IPS-18a (cell line): Measurements from ENCODE around the gene TTYH1.

Experiments used
- H3K27ac ChIP-seq: one replicate; pipeline ENCODE4 v1.5.1; 2013; ENCODE audit warnings: low read length
- H3K27me3 ChIP-seq: one replicate; pipeline ENCODE4 v1.6.1; 2013; ENCODE audit warnings: mild to moderate bottlenecking, low read length; ENCODE audit not compliant: control insufficient read depth, insufficient read depth
- H3K36me3 ChIP-seq: one replicate; pipeline ENCODE4 v1.6.1; 2013; ENCODE audit warnings: low read depth, low read length; ENCODE audit not compliant: control insufficient read depth
- H3K4me1 ChIP-seq: one replicate; pipeline ENCODE4 v1.6.1; 2013; ENCODE audit warnings: low read depth, low read length; ENCODE audit not compliant: control insufficient read depth
- H3K4me3 ChIP-seq: one replicate; pipeline ENCODE4 v1.5.1; 2013; ENCODE audit warnings: low read length
- H3K9ac ChIP-seq: one replicate; pipeline ENCODE4 v1.6.1; 2013; ENCODE audit warnings: mild to moderate bottlenecking, low read length, moderate library complexity
- H3K9me3 ChIP-seq: one replicate; pipeline ENCODE4 v1.6.1; 2013; ENCODE audit warnings: low read depth, low read length; ENCODE audit not compliant: control insufficient read depth

Gene TTYH1

DNA sequence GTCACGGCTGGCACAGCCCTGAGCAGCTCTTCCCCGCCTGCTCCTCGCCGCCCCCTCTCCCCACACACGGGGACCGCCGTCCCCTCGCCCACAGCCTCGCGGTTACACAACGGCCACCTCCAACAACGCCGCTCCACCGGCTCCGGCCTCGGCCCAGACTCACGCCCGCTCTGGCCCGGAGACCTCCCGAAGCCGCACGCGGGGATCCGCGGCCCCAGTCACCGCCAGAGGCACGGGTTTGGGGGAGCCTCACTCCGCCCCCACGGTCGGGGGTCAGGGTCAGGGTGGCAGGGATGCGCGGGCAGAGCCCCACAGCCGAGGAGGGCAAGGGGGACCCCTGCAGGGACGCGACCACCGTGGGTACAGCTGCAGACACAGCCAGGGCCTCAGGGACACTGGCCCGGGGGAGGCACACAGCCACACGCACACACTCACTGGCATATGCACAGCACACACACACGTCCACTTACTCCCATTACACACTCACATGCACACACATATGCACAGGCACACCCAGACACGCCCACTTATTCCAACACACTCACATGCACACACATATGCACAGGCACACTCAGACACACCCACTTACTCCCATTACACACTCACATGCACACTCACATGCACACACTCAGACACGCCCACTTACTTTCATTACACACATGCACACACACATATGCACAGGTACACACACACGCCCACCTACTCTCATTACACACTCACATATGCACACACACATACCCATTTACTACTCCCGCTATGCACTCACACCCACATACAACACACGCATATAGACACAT is 1.6 kb downstream of the TTYH1 start:
- peaks cover 24% of the 10 kb centered on the region for H3K4me1 ChIP-seq
- H3K27me3 ChIP-seq = peaks cover 30% of the 10 kb centered on the region
- H3K27ac ChIP-seq = no peak overlapping the region
- H3K9ac ChIP-seq = peak overlapping the region; percentile 40
- no peaks in the 10 kb centered on the region for H3K36me3 ChIP-seq
- H3K9me3 ChIP-seq = no peaks in the 10 kb centered on the region
- H3K4me3 ChIP-seq = peak overlapping the region; percentile 70

DNA sequence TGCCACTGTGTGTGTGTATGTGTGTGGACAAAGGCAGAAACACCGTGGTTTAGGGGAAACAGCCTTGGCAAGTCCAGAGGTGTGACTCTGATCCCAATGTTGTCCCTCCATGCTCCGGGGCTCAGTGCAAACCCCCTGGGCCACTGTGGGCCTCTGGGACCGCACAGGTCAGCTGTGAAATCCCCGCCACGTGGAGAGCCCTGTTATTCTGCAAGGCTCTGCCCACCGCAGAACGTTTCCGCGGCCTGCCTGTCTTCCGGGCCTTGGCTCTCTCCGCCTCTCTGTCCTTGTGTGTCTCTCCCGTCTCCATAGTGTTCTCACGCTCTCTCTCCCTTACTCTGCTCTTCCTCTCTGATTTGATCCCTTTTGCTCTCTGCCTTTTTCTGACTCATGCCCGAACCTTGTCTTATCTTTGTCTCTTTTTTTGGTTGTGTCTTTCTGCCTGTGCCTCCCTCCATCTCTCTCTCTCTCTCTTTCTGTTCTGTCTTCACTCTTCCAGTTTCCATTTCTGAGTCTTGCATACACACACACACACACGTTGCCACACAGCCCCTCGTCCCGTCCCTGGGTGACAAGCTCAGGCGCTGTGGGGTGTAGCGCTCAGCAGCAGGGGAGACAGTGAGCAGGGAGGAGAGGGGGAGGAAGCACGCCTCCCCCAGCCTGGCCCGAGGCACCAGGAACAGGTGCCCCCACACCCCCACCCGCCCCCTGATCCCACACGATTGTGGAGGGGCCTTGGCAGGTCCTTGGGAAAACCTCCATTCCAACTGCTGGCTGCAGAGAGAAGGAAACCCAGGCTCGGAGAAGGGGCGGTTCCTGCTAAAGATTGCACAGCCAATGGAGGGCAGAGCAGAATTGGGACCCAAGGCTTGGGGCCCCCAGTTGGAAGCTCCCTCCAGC is 3.0 kb downstream of the TTYH1 start:
- H3K4me1 ChIP-seq = peaks cover 28% of the 10 kb centered on the region
- H3K4me3 ChIP-seq = no peak overlapping the region
- H3K9ac ChIP-seq = no peak overlapping the region
- no peak overlapping the region for H3K27ac ChIP-seq
- H3K27me3 ChIP-seq = peaks cover 30% of the 10 kb centered on the region
- H3K9me3 ChIP-seq = no peaks in the 10 kb centered on the region
- H3K36me3 ChIP-seq = no peaks in the 10 kb centered on the region

DNA sequence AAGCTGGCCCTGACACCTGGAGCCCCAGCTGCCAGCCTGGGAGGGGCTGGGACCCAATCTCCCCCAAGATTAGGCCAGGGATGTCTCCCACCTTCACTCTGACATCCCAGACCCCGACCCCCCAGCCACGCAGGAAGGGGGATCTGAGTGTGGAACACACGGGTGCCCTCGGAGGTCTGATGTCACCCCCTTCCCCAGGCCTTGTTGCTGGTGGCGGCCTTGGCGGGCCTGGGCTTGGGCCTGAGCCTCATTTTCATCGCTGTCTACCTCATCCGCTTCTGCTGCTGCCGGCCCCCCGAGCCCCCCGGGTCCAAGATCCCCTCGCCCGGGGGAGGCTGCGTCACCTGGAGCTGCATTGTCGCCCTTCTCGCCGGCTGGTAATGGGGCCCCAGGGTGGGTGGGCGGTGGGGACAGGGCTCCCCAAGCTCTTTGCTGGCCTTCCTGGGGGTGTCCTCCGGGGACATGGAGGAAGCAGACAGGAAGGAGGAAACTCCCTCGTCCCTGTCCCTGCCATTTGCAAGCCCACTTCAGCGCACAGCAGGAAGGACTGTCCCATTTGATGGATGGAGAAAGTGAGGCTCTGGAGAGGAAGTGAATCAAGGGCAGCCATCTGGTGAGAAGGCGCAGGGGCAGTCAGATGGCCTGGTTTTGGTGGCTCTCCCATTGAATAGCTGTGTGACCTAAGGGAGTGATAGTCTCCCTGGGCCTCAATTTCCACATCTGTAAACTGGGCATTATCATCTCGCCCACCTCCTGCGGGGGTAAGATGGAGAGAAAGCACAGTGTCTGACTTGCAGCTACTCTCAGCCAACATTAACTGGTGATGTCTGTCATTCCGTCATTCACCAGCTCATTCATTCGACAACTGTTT is 3.9 kb downstream of the TTYH1 start:
- H3K27me3 ChIP-seq = peaks cover 24% of the 10 kb centered on the region
- peaks cover 28% of the 10 kb centered on the region for H3K4me1 ChIP-seq
- H3K36me3 ChIP-seq = peaks cover under 1% of the 10 kb centered on the region
- H3K9ac ChIP-seq = peak overlapping the region; percentile 43
- peak overlapping the region; percentile 39 for H3K4me3 ChIP-seq
- no peaks in the 10 kb centered on the region for H3K9me3 ChIP-seq
- H3K27ac ChIP-seq = peak overlapping the region; percentile 73

DNA sequence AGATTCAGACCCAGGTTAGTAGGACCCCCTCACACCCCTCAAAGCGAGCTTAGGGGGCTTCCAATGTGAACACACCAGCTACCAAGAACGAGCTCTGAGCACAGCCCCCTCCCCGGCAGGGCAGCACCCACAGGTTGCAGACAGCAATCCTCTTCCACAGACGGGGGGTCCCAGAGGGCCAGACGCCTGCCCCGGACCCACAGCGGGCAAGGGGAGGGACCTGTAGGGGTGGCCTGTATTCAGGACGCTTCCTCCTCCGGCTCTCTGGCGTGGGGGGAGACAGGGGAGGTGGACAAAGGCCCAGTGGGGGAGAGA is 4.8 kb downstream of the TTYH1 start:
- peak overlapping the region; percentile 43 for H3K9ac ChIP-seq
- H3K9me3 ChIP-seq = no peaks in the 10 kb centered on the region
- peaks cover 5% of the 10 kb centered on the region for H3K36me3 ChIP-seq
- H3K4me1 ChIP-seq = peaks cover 25% of the 10 kb centered on the region
- peak overlapping the region; percentile 73 for H3K27ac ChIP-seq
- peaks cover 15% of the 10 kb centered on the region for H3K27me3 ChIP-seq
- H3K4me3 ChIP-seq = peak overlapping the region; percentile 39

DNA sequence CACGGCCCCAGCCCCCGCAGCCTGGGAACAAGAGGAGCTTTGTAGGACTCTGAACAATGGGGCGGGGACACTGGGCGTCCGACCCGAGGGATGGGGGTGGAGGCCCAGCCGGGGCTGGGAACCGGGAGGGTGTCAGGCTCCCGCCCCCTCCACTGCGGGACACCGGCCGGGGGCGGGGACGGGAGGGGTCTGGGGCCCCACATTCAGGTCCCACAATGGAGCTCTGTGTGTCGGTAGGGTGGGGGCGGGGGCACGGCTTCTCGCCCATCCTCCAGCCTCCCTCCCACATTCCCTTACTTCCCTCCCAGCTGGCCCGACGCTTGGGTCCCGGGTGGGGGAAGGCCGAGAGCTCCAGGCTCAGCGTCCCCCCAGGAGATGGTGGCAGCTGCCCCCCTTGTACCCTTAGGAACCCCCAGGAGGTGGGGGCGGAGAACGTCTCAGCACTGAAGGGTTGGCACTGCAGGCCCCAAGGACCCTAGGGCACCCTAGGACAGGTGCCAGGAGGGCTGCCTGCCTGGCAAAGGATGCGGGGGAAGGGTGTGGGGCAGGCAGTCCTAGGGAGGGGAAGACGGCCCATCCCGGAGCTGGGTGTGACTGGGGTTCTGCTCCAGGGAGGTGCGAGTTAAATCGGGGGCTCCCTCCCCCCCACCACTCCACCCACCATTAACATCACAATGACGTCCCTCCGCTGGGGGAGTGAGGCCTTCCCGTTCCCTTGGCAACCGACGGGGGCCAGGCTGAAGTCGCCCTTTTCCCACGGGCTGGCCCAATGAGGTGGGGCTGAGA is 5.3 kb downstream of the TTYH1 start:
- Histone ChIP-seq H3K9me3 (no peaks in the 10 kb centered on the region), H3K27me3 (peaks cover 14% of the 10 kb centered on the region), H3K9ac (peak overlapping the region; percentile 43), H3K36me3 (peaks cover 5% of the 10 kb centered on the region), H3K4me3 (peak overlapping the region; percentile 57), H3K4me1 (peaks cover 25% of the 10 kb centered on the region), H3K27ac (peak overlapping the region; percentile 73)

DNA sequence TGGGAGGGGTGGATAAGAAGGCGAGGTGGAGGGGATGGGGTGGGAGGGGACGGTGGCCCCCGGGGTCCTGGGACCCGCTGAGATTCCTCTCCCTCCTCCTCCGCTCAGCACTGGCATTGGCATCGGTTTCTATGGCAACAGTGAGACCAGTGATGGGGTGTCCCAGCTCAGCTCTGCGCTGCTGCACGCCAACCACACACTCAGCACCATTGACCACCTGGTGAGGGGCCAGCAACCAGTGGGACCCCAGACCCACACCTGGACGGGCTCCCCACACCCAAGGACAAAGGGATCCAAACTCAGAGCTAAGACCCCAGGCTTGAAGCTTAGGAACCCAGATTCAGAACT is 5.9 kb downstream of the TTYH1 start:
- Histone ChIP-seq H3K4me1 (peaks cover 25% of the 10 kb centered on the region), H3K27ac (peak overlapping the region; percentile 36), H3K27me3 (peaks cover 8% of the 10 kb centered on the region), H3K9me3 (no peaks in the 10 kb centered on the region), H3K36me3 (peaks cover 5% of the 10 kb centered on the region), H3K4me3 (peak overlapping the region; percentile 42), H3K9ac (no peak overlapping the region)

DNA sequence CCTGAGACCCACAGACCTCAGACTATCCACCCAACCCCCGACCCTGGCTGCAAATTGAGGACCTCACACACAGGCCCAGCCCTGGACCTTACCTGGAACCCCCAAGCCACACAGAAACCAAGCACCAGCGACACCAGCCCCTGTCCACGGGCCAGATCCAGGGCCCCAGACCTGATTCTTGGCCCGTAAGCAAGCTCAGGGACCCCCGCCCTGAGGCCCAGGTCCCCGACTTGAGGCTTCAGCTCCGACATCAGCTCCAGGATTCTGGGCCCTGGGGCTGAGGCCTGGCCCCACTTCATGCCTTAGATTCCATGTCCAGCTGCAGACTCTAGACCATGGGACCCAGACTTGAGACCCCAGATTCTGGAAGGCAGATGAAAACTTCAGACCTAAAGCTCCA is 6.3 kb downstream of the TTYH1 start:
- H3K27ac ChIP-seq = no peak overlapping the region
- H3K27me3 ChIP-seq = peaks cover 4% of the 10 kb centered on the region
- H3K9ac ChIP-seq = no peak overlapping the region
- H3K4me1 ChIP-seq = peaks cover 25% of the 10 kb centered on the region
- H3K4me3 ChIP-seq = peak overlapping the region; percentile 42
- H3K9me3 ChIP-seq = no peaks in the 10 kb centered on the region
- peaks cover 5% of the 10 kb centered on the region for H3K36me3 ChIP-seq

DNA sequence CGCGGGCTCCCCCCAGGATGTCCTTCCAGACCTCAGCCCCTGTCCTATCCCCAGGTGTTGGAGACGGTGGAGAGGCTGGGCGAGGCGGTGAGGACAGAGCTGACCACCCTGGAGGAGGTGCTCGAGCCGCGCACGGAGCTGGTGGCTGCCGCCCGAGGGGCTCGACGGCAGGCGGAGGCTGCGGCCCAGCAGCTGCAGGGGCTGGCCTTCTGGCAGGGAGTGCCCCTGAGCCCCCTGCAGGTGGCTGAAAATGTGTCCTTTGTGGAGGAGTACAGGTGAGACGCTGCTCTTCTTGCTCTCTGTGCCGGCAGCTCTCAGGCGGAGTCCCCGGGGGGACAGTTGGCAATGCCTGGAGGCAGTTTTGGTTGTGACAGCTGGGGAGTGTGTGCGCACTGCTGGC is 6.9 kb downstream of the TTYH1 start:
- Histone ChIP-seq H3K9ac (no peak overlapping the region), H3K27me3 (no peaks in the 10 kb centered on the region), H3K27ac (no peak overlapping the region), H3K9me3 (no peaks in the 10 kb centered on the region), H3K4me1 (peaks cover 25% of the 10 kb centered on the region), H3K36me3 (peaks cover 5% of the 10 kb centered on the region), H3K4me3 (no peak overlapping the region)

DNA sequence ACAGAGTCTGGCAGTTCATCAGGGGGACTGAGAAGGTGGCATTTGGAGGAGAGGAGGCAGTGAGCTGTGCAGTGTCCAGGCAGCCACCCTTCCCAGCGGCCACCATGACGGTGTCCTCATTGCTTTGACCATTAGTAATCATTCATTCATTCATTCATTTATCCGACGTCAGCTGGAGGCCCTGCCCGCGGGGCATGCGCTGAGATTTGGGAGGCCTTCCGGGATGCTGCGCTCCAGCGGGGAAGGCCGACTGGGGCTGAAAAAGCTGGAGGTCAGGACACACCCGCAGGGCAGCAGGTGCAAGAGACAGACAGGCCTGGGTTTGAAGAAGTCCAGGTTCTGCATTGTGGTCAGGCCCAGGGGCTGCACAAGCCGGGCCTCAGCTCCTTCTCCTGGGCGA is 8.9 kb downstream of the TTYH1 start:
- peaks cover 5% of the 10 kb centered on the region for H3K36me3 ChIP-seq
- H3K9ac ChIP-seq = no peak overlapping the region
- H3K27me3 ChIP-seq = no peaks in the 10 kb centered on the region
- H3K4me1 ChIP-seq = peaks cover 20% of the 10 kb centered on the region
- H3K9me3 ChIP-seq = no peaks in the 10 kb centered on the region
- H3K27ac ChIP-seq = no peak overlapping the region
- H3K4me3 ChIP-seq = no peak overlapping the region

DNA sequence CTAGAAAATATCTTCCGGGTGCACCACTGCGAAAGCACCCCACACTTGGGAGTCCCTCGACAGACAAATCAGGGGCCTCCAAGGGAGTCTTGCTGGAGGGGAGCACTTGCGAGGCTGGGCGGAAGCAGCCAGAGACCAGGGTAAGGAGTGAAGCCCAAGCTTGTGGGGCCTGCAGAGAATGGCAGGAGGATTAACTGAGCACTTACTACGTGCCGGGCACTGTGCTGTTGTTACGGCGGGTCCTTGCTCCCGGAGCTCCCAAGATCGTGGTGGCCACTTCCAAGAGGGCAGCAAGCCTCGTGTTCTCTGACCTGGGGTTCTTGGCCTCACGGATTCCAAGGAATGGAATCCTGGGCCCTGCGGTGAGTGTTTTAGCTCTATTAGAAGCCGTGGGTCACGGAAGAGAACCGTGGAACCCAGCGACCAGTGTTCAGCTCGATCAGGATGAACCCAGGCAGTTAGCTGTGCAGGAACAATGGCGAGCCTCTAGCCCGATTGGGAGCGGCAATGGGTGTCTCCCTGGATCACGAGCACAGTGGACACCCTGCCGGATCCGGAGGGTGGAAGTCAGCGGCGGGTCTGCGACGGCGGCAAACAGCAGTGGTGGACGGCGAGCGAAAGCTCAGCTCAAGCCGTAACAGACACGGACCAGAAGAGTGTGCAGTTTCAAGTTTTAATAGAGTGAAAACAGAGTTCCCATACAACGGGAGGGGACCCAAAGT is 9.6 kb downstream of the TTYH1 start:
- Histone ChIP-seq H3K9me3 (no peaks in the 10 kb centered on the region), H3K9ac (no peak overlapping the region), H3K27me3 (no peaks in the 10 kb centered on the region), H3K36me3 (peaks cover 5% of the 10 kb centered on the region), H3K4me1 (peaks cover 16% of the 10 kb centered on the region), H3K4me3 (no peak overlapping the region), H3K27ac (no peak overlapping the region)
